ENCODE results near the gene FSD2.

Gene FSD2

GRCh38 chr15:82805994-82806406 is at the start of gene FSD2:
Gene FSD2 (minus strand): TSS chr15:82806069. CDS start chr15:82787390, 18,679 bp downstream.
- in situ Hi-C loops (cut with HindIII; ENCODE audit: low sequenced_read_pairs), result no loop called here

GRCh38 chr15:82854554-82854953 is 48.7 kb upstream of the FSD2 start:
- in situ Hi-C loops (cut with HindIII; ENCODE audit: low sequenced_read_pairs), result no loop called here

DNA sequence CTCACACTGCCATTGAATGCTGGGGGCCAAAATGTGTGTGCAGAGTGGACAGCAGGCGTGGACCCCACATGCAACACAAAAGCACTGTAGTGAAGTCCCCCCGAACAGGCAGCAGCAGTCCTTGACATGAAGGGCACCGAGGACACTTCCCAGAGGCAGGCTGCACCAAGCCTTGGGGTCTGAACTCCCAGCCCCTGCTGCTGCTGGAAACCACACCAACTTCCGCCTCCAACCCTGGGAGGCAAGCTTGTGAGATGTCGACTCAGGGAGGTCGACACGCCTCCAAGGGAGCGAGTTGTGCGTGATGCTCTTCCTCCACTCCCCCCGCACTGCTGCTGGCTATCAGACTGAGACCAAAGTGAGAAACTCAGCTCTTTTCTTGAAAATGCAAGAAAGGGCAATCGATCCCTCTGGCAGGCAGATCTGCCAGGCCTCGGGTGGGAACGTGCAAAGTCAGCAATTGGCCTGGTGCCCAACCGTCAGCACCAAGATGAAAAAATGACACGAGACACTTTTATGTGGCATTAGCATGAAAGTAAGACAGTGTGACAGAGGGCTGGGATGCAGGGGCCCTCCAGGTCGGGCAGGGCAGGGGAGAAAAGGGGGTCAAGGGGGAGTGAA is 47.2 kb upstream of the FSD2 start:
- in situ Hi-C loops (cut with HindIII; ENCODE audit: low sequenced_read_pairs), result no loop called here

GRCh38 chr15:82851981-82852511 is 46.2 kb upstream of the FSD2 start:
- in situ Hi-C loops (cut with HindIII; ENCODE audit: low sequenced_read_pairs), result no loop called here

- in situ Hi-C loops (cut with HindIII; ENCODE audit: low sequenced_read_pairs), result no loop called here
Observed at GRCh38 chr15:82851306-82851850, 45.5 kb upstream of the FSD2 start.

GRCh38 chr15:82850731-82851130 is 44.9 kb upstream of the FSD2 start:
- in situ Hi-C loops (cut with HindIII; ENCODE audit: low sequenced_read_pairs), result no loop called here

GRCh38 chr15:82849556-82850512 is 44.0 kb upstream of the FSD2 start:
- in situ Hi-C loops (cut with HindIII; ENCODE audit: low sequenced_read_pairs), result loop anchor here (10.0 kb wide), 1 partner anchor 105 kb away; the partner anchor contains the start of gene HOMER2

GRCh38 chr15:82848241-82848993 is 42.5 kb upstream of the FSD2 start:
- in situ Hi-C loops (cut with HindIII; ENCODE audit: low sequenced_read_pairs), result loop anchor here (10.0 kb wide), 1 partner anchor 106 kb away; the partner anchor contains the start of gene HOMER2

GRCh38 chr15:82847703-82848102 is 41.8 kb upstream of the FSD2 start:
- in situ Hi-C loops (cut with HindIII; ENCODE audit: low sequenced_read_pairs), result loop anchor here (10.0 kb wide), 1 partner anchor 107 kb away; the partner anchor contains the start of gene HOMER2

DNA sequence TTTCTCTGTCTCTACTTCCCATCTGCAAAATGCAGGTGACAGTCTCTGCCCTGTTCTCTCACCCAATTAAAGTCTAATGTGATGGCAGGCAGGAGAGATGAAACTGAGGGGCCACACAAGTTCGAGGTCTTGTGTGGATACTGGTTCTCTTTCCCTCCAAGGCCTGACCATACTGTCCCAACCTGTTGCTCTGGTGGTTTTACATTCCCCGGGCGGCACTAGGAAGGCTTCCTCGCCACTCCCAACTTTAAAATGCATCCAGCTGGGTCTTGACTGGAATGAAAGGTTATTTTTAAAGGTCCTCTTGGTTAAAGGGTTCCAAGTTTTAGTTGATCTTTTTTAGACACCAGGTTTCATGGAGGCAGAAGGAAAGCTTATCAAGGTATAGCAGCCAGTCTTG is 40.8 kb upstream of the FSD2 start:
- in situ Hi-C loops (cut with HindIII; ENCODE audit: low sequenced_read_pairs), result loop anchor here (10.0 kb wide), 1 partner anchor 108 kb away; the partner anchor contains the start of gene HOMER2

DNA sequence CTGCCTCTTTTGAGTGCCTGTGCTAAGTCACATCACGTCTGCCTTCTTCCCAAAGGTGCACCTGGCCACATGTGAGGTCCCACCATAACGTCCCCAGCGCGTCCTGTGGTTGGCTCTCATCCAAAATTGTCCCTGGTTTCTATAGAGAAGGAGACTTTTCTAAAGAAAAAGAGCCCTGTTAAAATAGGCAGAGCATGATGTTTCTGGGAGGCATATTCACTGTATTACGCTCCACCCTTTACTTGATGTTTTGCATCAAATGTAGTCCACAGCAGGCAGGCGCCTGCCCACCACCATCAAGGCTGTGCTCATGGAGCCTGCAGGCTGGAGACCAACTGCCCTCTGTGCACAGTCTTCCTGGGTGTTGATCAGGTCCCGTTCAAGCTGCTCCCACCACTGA is 39.8 kb upstream of the FSD2 start:
- in situ Hi-C loops (cut with HindIII; ENCODE audit: low sequenced_read_pairs), result loop anchor here (10.0 kb wide), 1 partner anchor 109 kb away; the partner anchor contains the start of gene HOMER2

DNA sequence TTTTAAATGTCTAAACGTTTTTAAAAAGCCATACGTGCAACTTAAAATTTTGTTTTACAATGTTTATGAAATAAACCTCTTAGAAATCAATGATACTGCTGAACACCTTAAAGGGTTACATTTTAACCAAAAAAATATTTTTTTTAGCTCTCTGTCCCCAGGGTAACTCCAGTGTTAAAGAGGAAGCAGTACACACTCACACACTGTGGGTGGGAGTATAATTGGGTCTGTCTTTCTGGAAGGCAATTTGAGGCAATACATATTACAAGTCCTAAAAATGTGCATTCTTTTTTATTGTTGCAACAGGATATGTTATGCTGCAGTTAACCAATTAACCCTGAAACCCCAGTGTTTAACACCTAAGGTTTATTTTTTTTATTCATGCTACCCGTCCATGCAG is 37.7 kb upstream of the FSD2 start:
- in situ Hi-C loops (cut with HindIII; ENCODE audit: low sequenced_read_pairs), result loop anchor here (10.0 kb wide), 1 partner anchor 111 kb away; the partner anchor contains the start of gene HOMER2

DNA sequence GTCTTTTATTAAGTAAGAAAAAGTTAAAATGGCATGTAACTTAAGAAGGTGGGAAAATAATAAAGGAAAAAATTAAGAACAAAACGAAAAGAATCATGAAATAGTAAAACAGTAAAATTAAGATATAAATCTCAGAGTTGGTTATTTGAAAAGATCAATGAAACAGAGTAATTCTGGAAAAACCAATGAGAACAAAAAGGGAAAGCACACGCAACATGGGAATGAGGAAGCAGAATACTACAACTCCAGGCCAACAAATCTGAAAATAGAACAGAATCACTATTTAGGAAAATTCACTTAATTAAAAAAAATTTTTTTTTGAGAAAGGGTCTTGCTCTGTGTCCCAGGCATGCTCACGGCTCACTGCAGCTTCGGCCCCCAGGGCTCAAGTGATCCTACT is 34.3 kb upstream of the FSD2 start:
- in situ Hi-C loops (cut with HindIII; ENCODE audit: low sequenced_read_pairs), result loop anchor here (10.0 kb wide), 1 partner anchor 115 kb away; the partner anchor contains the start of gene HOMER2

GRCh38 chr15:82839136-82839535 is 33.3 kb upstream of the FSD2 start:
- in situ Hi-C loops (cut with HindIII; ENCODE audit: low sequenced_read_pairs), result no loop called here

GRCh38 chr15:82838096-82838735 is 32.3 kb upstream of the FSD2 start:
- in situ Hi-C loops (cut with HindIII; ENCODE audit: low sequenced_read_pairs), result no loop called here

GRCh38 chr15:82835391-82835917 is 29.6 kb upstream of the FSD2 start:
- in situ Hi-C loops (cut with HindIII; ENCODE audit: low sequenced_read_pairs), result no loop called here

- in situ Hi-C loops (cut with HindIII; ENCODE audit: low sequenced_read_pairs), result no loop called here
Observed at GRCh38 chr15:82833362-82833682, 27.5 kb upstream of the FSD2 start.

- in situ Hi-C loops (cut with HindIII; ENCODE audit: low sequenced_read_pairs), result no loop called here
Observed at GRCh38 chr15:82832601-82833361, 26.9 kb upstream of the FSD2 start.

All from DLD1 (cell line).